GM18868 (cell line): ENCODE results near the gene SLC25A10.

ENCODE experiments used
- ATAC-seq: cut with Tn5 transposase; IDR thresholded peaks from one replicate; pipeline ENCODE4 v1.9.1; 2021; ENCODE audit warnings: mild to moderate bottlenecking, moderate library complexity; ENCODE audit not compliant: unreplicated experiment

Gene SLC25A10

GRCh38 chr17:81705518-81706231 is 6.4 kb upstream of the SLC25A10 start:
- ATAC-seq: no peak

- ATAC-seq: no peak
These were observed 5.9 kb upstream of the SLC25A10 start for GRCh38 chr17:81706232-81706611.

GRCh38 chr17:81706757-81707624 is 5.1 kb upstream of the SLC25A10 start:
- ATAC-seq: no peak

- ATAC-seq: no peak
These were observed 4.1 kb upstream of the SLC25A10 start for GRCh38 chr17:81707725-81708646.

- no peak for ATAC-seq
These were observed 3.3 kb upstream of the SLC25A10 start for GRCh38 chr17:81708739-81709185.

- ATAC-seq: no peak
These were observed 1.4 kb upstream of the SLC25A10 start for GRCh38 chr17:81710514-81711308.

GRCh38 chr17:81712468-81713003 is 452 bp downstream of the SLC25A10 start:
- peak; percentile 23 for ATAC-seq

GRCh38 chr17:81713004-81713555 is 996 bp downstream of the SLC25A10 start:
- no peak for ATAC-seq

- ATAC-seq: no peak
These were observed 1.7 kb downstream of the SLC25A10 start for GRCh38 chr17:81713556-81714411.

GRCh38 chr17:81714412-81715106 is 2.5 kb downstream of the SLC25A10 start:
- ATAC-seq: no peak

- ATAC-seq: no peak
These were observed 3.2 kb downstream of the SLC25A10 start for GRCh38 chr17:81715107-81715871.

- ATAC-seq: no peak
These were observed 4.0 kb downstream of the SLC25A10 start for GRCh38 chr17:81715872-81716673.

GRCh38 chr17:81716674-81716996 is 4.6 kb downstream of the SLC25A10 start:
- no peak for ATAC-seq

- ATAC-seq: no peak
These were observed 5.1 kb downstream of the SLC25A10 start for GRCh38 chr17:81717049-81717765.

- no peak for ATAC-seq
These were observed 5.6 kb downstream of the SLC25A10 start for GRCh38 chr17:81717766-81718089.
